CD14-positive monocyte (primary cell): ENCODE results near the gene TAF11L8. TPM values are rescaled to one million over a fixed set of nuclear protein-coding genes. Genes with fewer than 3 reads are reported as not detected.
"Not testable (repeated sequence)": the region's sequence is repeated elsewhere in the genome, so short reads cannot be mapped to it uniquely, and the experiment has no call there.

ENCODE experiments used
- DNase-seq, 3 donors: peaks; one replicate each; pipeline ENCODE4 v3.0.0-alpha.2; 2011 to 2022
- H2AFZ ChIP-seq: 2 replicates; pipeline ENCODE4 v1.6.0; 2012; ENCODE audit warnings: mild to moderate bottlenecking, low read depth, low read length, inconsistent platforms; ENCODE audit not compliant: insufficient read depth, poor library complexity, severe bottlenecking
- H3K27ac ChIP-seq, 2 donors: 1 replicate in 1 of 2; 2 replicates in 1 of 2; pipeline ENCODE4 v1.5.1; 2012 to 2013; ENCODE audit warnings: low read length in 2 of 2, control low read depth in 1 of 2, inconsistent platforms in 1 of 2, low read depth in 1 of 2, mild to moderate bottlenecking in 1 of 2
- H3K27me3 ChIP-seq, 2 donors: one replicate each; pipeline versions ENCODE4 v1.6.0 to v1.6.1; 2011 to 2013; ENCODE audit warnings: low read length in 2 of 2; ENCODE audit not compliant: control insufficient read depth in 2 of 2, insufficient read depth in 2 of 2
- H3K36me3 ChIP-seq, 2 donors: replicated peaks in 1 of 2; 1 replicate in 1 of 2; 2 replicates in 1 of 2; pipeline versions ENCODE4 v1.5.1 to v1.6.1; 2012 to 2013; ENCODE audit warnings: low read length in 2 of 2, control low read depth in 1 of 2, inconsistent platforms in 1 of 2, mild to moderate bottlenecking in 1 of 2; ENCODE audit not compliant: insufficient read depth in 2 of 2, control insufficient read depth in 1 of 2
- H3K4me1 ChIP-seq, 2 donors: 1 replicate in 1 of 2; 2 replicates in 1 of 2; pipeline versions ENCODE4 v1.5.1 to v1.6.1; 2012 to 2013; ENCODE audit warnings: low read length in 2 of 2, control low read depth in 1 of 2, inconsistent platforms in 1 of 2, mild to moderate bottlenecking in 1 of 2, moderate library complexity in 1 of 2; ENCODE audit not compliant: insufficient read depth in 2 of 2, control insufficient read depth in 1 of 2
- H3K4me2 ChIP-seq: replicated peaks from 2 replicates; pipeline ENCODE3; 2012; ENCODE audit warnings: low read length, moderate library complexity, mild to moderate bottlenecking; ENCODE audit not compliant: poor library complexity, severe bottlenecking; ENCODE audit errors: extremely low read depth
- H3K4me3 ChIP-seq, 3 experiments: fragments of 200-600 bp in 1 of 3; sonication (generic) in 1 of 3; replicated peaks in 1 of 3; 1 replicate in 2 of 3; 2 replicates in 1 of 3; pipeline ENCODE4 v1.5.1; 2011 to 2013; ENCODE audit warnings: low read length in 3 of 3, mild to moderate bottlenecking in 3 of 3, control low read depth in 2 of 3, low read depth in 2 of 3, inconsistent platforms in 1 of 3, moderate library complexity in 1 of 3
- H3K79me2 ChIP-seq: 2 replicates; pipeline ENCODE4 v1.6.0; 2012; ENCODE audit warnings: mild to moderate bottlenecking, control low read depth, inconsistent platforms, low read length, moderate library complexity; ENCODE audit not compliant: insufficient read depth
- H3K9ac ChIP-seq: 2 replicates; pipeline ENCODE4 v1.6.0; 2017; ENCODE audit warnings: low read length, mild to moderate bottlenecking; ENCODE audit not compliant: insufficient read depth, poor library complexity, severe bottlenecking
- H3K9me3 ChIP-seq, 2 donors: replicated peaks in 1 of 2; 1 replicate in 1 of 2; 2 replicates in 1 of 2; pipeline versions ENCODE4 v1.5.1 to v1.6.1; 2012 to 2013; ENCODE audit warnings: low read length in 2 of 2, control low read depth in 1 of 2; ENCODE audit not compliant: control insufficient read depth in 1 of 2, insufficient read depth in 1 of 2
- H4K20me1 ChIP-seq: 2 replicates; pipeline ENCODE4 v1.6.0; 2012; ENCODE audit warnings: mild to moderate bottlenecking, low read length, control low read depth, moderate library complexity; ENCODE audit not compliant: insufficient read depth
- H3K27ac Mint-ChIP-seq, 7 donors: one replicate each; pipeline ENCODE4 v1.8.0; 2020; ENCODE audit warnings: mild to moderate bottlenecking in 7 of 7, mixed read lengths in 7 of 7, moderate library complexity in 6 of 7, inconsistent platforms in 2 of 7
- H3K27me3 Mint-ChIP-seq, 3 donors: one replicate each; pipeline ENCODE4 v1.8.0; 2021 to 2022; ENCODE audit warnings: low read depth in 3 of 3, mild to moderate bottlenecking in 3 of 3, mixed read lengths in 3 of 3, moderate library complexity in 3 of 3, inconsistent platforms in 1 of 3
- H3K36me3 Mint-ChIP-seq, 2 donors: one replicate each; pipeline ENCODE4 v1.8.0; 2020; ENCODE audit warnings: mixed read lengths in 2 of 2, inconsistent platforms in 1 of 2, mild to moderate bottlenecking in 1 of 2
- H3K4me1 Mint-ChIP-seq: one replicate; pipeline ENCODE4 v1.8.0; 2020; ENCODE audit warnings: mild to moderate bottlenecking, mixed read lengths
- H3K4me3 Mint-ChIP-seq, 2 donors: one replicate each; pipeline ENCODE4 v1.8.0; 2020; ENCODE audit warnings: mild to moderate bottlenecking in 2 of 2, mixed read lengths in 2 of 2, moderate library complexity in 1 of 2
- H3K9me3 Mint-ChIP-seq, 7 donors: one replicate each; pipeline ENCODE4 v1.8.0; 2020 to 2022; ENCODE audit warnings: mixed read lengths in 7 of 7, mild to moderate bottlenecking in 6 of 7, moderate library complexity in 6 of 7, inconsistent platforms in 2 of 7
- WGBS: methylation state at CpG from one replicate; pipeline ENCODE4 v1.1.5; 2013; ENCODE audit warnings: missing lambda C conversion rate; ENCODE audit not compliant: insufficient coverage; 5-methylcytosine and 5-hydroxymethylcytosine counted together
- intact Hi-C, 2 donors: fragments of 100-400 bp; cut with micrococcal nuclease; formaldehyde crosslinking; loops; one replicate each; pipeline versions ENCODE4 v1.15.0 to v1.15.1; 2023
- polyA plus RNA-seq, 3 donors: library from polyadenylated mRNA; depleted of rRNA in 1 of 3; unstranded in 2 of 3; stranded (reverse) in 1 of 3; fragments of 300-500 nt in 2 of 3; fragments of >200 nt in 1 of 3; fragmentation: Illumina TruSeq in 2 of 3; gene quantifications; 1 replicate in 2 of 3; 2 replicates in 1 of 3; pipeline ENCODE4 v1.2.3, GENCODE V29; 2012 to 2021
- TF ChIP-seq, protein P1 (sequence below): fragments of 200-600 bp; IDR thresholded peaks from one replicate; pipeline ENCODE4 v1.8.0; 2022; ENCODE audit warnings: antibody characterized with exemption, mild to moderate bottlenecking

Gene TAF11L8
- polyA plus RNA-seq, 3 donors, result not detected

DNA sequence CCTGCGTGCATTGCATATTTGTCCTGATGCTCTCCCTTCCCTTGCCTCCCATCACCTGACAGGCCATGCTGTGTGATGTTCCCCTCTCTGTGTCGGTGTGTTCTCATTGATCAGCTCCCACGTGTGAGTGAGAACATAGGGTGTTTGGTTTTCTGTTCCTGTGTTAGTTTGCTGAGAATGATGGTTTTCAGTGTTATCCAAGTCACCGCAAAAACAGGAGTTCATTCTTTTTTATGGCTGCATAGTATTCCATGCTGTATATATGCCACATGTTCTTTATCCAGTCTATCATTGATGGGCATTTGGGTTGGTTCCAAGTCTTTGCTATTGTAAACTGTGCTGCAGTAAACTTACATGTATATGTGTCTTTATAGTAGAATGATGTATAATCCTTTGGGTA lies 16.7 kb upstream of the TAF11L8 start:
- H3K79me2 ChIP-seq, result not testable (repeated sequence)

DNA sequence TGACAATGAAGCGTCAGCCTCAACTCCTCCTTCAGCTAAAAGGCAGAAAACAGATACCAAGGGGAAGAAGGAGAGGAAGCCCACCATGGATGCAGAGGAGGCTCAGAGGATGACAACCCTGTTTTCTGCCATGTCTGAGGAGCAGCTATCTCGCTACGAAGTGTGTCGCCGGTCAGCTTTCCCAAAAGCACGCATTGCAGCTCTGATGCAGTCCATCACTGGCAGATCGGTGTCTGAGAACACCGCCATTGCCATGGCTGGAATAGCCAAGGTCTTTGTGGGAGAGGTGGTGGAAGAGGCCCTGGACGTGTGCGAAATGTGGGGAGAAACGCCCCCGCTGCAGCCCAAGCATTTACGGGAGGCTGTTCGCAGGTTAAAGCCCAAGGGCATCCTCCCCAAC lies 14.2 kb upstream of the TAF11L8 start:
- H3K4me3 ChIP-seq, result no peak overlapping the region
- no CpG with 5 or more reads among the region's 14 CpGs for WGBS
- intact Hi-C loops, result no loop called here
- Mint-ChIP-seq H3K27ac (no peak overlapping the region), H3K36me3 (no peaks in the 10 kb centered on the region), H3K4me3 (no peak overlapping the region), H3K4me1 (peaks cover 6% of the 10 kb centered on the region), H3K27me3 (no peaks in the 10 kb centered on the region), H3K9me3 (peaks cover 2 to 27% (median 15%) of the 10 kb centered on the region in 7 donors)
- no peaks in the 10 kb centered on the region for H3K36me3 ChIP-seq
- no peak overlapping the region for H3K9ac ChIP-seq
- no peaks in the 10 kb centered on the region for H3K4me1 ChIP-seq
- no peak for DNase-seq
- no peak overlapping the region for H3K27ac ChIP-seq
- H4K20me1 ChIP-seq, result no peaks in the 10 kb centered on the region
- no peaks in the 10 kb centered on the region for H3K79me2 ChIP-seq
- H3K27me3 ChIP-seq, result no peaks in the 10 kb centered on the region
- H3K9me3 ChIP-seq, result peaks cover 0 to 10% of the 10 kb centered on the region in 2 donors
- TF ChIP-seq, protein P1, sequence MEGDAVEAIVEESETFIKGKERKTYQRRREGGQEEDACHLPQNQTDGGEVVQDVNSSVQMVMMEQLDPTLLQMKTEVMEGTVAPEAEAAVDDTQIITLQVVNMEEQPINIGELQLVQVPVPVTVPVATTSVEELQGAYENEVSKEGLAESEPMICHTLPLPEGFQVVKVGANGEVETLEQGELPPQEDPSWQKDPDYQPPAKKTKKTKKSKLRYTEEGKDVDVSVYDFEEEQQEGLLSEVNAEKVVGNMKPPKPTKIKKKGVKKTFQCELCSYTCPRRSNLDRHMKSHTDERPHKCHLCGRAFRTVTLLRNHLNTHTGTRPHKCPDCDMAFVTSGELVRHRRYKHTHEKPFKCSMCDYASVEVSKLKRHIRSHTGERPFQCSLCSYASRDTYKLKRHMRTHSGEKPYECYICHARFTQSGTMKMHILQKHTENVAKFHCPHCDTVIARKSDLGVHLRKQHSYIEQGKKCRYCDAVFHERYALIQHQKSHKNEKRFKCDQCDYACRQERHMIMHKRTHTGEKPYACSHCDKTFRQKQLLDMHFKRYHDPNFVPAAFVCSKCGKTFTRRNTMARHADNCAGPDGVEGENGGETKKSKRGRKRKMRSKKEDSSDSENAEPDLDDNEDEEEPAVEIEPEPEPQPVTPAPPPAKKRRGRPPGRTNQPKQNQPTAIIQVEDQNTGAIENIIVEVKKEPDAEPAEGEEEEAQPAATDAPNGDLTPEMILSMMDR, result no peak
- no peak overlapping the region for H3K4me2 ChIP-seq
- H2AFZ ChIP-seq, result no peak overlapping the region

More for the DNA sequence above, 16.7 kb upstream of the TAF11L8 start:
- H3K4me3 Mint-ChIP-seq, H2AFZ ChIP-seq, H3K4me3 ChIP-seq, H3K27ac Mint-ChIP-seq, DNase-seq, H3K9me3 ChIP-seq, H3K27me3 Mint-ChIP-seq, H3K36me3 ChIP-seq, H3K36me3 Mint-ChIP-seq, intact Hi-C loops, H3K27me3 ChIP-seq, H3K4me2 ChIP-seq, H3K27ac ChIP-seq, H4K20me1 ChIP-seq, H3K4me1 Mint-ChIP-seq, H3K9ac ChIP-seq, H3K4me1 ChIP-seq: not testable (repeated sequence)
- H3K9me3 Mint-ChIP-seq, result peaks cover 2 to 24% (median 12%) of the 10 kb centered on the region in 7 donors
- 100% methylated on average over 1 of the region's 4 CpGs for WGBS

DNA sequence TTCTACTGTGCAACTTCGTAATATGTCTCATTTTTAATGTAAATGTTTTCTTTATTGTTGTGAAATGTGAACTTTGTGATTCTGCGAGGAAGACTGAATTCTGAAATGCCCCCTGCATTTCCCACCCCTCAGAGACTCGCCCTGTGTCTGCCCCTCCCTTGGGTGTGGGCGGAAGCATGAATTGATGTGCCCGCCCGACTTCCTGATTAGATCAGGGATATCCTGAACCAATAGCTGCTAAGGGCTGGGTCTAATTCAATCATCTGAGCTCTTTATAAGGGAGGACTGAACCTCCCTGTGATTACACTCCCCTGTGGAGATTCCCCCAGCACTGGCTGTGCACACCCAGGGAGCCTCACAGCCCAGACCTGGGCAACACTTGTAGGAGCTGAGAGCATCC lies 13.1 kb upstream of the TAF11L8 start, which contains the start of gene TAF11L11:
Gene TAF11L11, plus strand, starts transcription at position 304 of the 400 bp plus-strand sequence.
- H3K36me3 Mint-ChIP-seq, H4K20me1 ChIP-seq, H3K27ac ChIP-seq, H3K4me1 ChIP-seq, H3K4me1 Mint-ChIP-seq, H3K27me3 ChIP-seq, H2AFZ ChIP-seq, H3K79me2 ChIP-seq, H3K36me3 ChIP-seq, H3K4me3 Mint-ChIP-seq, H3K4me2 ChIP-seq, intact Hi-C loops, H3K4me3 ChIP-seq, H3K27me3 Mint-ChIP-seq, DNase-seq, H3K9ac ChIP-seq: not testable (repeated sequence)
- Mint-ChIP-seq H3K9me3 (peaks cover 5 to 23% (median 15%) of the 10 kb centered on the region in 7 donors), H3K27ac (peak within 1 kb of the TSS in 1 of 7 donors; percentile 10)
- no CpG with 5 or more reads among the region's 6 CpGs for WGBS
- H3K9me3 ChIP-seq, result peaks cover 0 to 10% of the 10 kb centered on the region in 2 donors

DNA sequence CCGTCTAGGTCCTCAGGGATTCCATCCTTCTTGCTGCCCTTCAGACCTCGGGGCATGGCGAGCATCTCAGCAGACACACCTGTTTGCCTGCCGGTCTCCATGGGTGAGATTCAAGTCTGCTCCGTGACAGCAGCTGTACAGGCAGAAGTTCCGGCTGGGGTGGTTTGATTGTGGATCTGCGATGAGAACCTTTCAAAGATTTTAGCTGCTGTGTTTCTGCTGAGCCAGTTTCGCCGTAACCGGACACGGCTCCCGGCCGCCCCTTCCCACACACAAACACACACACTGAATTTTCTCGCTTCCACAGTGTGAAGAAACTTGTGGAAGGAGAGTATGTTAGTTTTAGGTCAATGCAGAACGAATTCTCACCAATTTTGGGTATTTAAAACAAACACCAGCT lies 7.0 kb upstream of the TAF11L8 start, which contains the start of gene TAF11L10:
Gene TAF11L10, minus strand, starts transcription at position 101 of the 400 bp plus-strand sequence.
- DNase-seq, intact Hi-C loops, H3K27ac Mint-ChIP-seq, H3K4me2 ChIP-seq, H3K27me3 ChIP-seq, H3K9ac ChIP-seq, H3K27me3 Mint-ChIP-seq, H3K27ac ChIP-seq, H3K79me2 ChIP-seq, H3K9me3 ChIP-seq, H3K36me3 ChIP-seq, H3K4me1 ChIP-seq, H3K4me3 ChIP-seq, H3K4me1 Mint-ChIP-seq, H2AFZ ChIP-seq, H4K20me1 ChIP-seq, H3K36me3 Mint-ChIP-seq, H3K4me3 Mint-ChIP-seq: not testable (repeated sequence)
- H3K9me3 Mint-ChIP-seq, result peaks cover 2 to 10% (median 3%) of the 10 kb centered on the region in 7 donors
- no CpG with 5 or more reads among the region's 15 CpGs for WGBS
